NCI-H226 (cell line): Measurements from ENCODE around the gene SPATA31D4.

ENCODE experiments used
- DNase-seq: peaks from one replicate; pipeline ENCODE4 v3.0.0-alpha.2; 2015

The SPATA31D4 gene

DNA sequence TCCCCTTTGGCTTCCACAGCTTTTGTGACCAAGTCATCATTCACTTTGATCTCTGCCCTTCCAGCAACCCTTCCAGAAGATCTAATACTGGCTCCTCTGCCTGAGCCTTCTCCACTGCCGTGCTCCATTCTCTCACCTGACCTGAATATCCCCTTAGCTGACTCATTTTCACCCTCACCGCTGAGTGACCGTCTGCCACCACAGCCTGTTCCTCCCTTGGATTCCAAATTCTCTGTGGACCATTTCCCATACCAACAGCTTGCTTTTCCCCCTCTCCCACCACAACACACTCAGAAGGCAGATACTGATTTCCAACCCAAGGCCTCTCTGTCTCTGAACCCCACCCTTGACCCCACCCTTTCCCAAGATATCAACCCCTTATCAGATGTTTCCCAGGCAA is 39.8 kb downstream of the SPATA31D4 start:
- no peak for DNase-seq

DNA sequence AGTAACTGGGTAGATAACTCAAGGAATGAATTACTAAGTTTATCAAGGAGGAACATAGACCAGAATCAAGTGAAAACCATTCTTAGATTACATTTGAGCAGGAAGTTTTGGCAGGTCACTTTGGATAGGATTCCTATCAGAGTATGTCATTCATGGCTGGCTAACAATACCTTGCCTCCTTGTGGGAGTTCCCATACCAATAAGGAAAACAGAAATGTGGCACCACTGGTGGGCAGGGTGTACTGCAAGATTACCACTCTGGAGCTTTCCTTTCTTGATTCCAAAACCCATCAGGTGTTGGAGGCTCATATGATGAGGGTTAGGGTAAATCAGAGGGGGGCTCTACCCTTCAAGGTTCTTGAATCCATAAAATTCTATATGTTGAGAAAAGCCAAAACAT is 41.7 kb downstream of the SPATA31D4 start:
- DNase-seq, result peak; percentile 33

DNA sequence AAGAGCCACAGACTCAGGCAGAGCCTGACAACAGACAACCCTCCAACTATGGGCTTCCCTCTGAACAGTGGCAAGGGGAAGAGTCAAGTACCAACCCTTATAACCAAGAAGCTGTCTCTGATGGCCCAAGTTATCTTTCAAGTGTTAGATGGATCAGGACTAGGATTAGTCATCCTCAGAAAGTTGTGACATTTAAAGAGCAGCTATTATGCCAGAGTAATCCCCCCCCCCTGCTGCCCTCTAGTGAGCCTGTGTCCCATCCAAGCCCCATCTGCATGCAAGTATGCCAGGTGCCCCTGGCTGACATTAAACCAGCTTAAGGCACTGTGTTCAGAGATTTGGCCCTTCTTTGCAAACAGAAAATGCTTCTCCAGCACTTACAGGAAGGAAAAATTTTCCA is 43.5 kb downstream of the SPATA31D4 start:
- DNase-seq, result no peak

DNA sequence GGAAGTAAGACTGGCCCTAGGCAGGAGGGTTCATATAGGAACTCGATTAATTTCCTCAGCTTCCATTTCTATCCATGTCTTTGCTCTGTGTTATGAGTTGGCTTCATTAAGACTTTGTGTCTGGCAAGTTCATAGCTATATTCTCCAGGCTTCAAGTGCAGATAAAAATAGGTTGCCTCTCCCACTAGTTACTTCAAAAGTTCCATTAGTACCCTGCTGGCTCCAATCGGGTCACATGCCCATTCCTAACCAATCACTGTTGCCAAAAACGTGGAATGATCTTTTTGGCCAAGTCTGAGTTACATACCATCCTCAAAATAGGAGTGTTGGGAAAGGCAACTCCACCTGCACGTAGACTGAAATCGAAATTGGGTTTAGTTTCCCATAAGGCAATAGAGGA is 46.5 kb downstream of the SPATA31D4 start:
- no peak for DNase-seq

DNA sequence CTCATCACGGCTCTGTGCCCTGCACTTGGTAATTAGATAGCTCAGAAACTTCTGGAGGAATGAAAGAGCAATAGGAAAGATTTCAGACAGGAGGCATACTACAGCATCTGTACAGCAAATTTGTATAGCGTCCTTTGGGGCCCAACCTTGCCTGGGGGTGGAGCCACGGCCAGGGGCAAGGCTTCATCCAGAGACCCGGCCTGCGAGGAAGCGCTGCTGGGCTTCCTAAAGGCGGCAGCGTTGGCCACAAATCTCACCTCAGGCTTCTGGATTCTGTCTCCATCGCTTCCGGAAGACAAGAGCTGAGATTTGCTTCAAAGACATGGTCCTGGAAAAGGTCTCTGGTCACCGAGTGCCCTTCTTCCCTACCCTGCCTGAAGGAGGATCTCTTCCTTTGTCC is 48.1 kb downstream of the SPATA31D4 start:
- no peak for DNase-seq

DNA sequence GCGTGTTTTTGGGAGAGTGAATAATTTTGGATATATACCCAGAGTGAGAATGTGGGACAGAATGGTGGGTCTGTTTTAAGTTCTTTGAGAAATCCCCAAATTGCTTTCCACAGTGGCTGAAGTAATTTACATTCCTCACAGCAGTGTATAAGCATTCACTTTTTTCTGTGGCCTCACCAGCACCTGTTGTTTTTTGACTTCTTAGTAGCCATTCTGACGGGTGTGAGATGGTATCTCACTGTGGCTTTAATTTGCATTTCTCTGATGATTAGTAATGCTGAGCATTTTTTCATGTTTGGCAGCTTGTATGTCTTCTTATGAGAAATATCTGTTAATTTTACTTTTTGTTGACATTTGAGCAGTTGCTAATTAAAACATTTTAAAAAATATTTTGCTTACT is 51.0 kb downstream of the SPATA31D4 start:
- DNase-seq, result no peak

DNA sequence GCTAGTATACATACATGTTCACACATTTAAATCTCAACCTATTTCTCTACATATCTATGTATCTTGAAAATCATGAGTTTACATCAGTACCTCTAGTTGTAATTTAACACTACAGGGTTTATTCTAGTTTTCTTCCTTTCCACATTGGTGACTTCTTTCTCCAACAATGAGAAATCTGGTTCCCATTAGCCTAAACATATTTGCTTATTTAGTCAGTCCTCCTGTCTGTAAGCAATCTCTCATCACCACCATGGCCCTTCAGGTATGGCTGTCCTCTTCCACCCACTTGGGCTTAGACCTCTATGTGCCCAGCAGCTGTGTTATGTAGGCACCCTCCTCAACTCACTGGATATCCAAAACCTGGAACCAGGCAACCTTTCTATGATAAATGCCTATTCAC is 52.3 kb downstream of the SPATA31D4 start:
- no peak for DNase-seq

DNA sequence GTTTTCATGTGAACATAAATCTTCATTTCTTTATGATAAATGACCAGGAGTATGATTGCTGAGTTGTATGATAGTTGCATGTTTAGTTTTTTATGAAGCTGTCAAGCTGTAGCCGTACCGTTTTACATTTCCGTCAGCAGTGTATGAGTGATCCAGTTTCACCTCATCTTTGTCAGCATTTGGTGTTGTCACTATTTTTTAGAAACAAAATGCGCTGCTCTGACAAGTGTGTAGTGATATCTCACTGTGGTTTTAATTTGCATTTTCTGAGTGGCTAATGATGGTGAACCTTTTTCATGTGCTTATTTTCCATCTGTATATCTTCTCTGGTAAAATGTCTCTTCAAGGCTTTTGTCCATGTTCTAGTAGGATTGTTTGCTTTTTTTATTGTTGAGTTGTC is 53.7 kb downstream of the SPATA31D4 start:
- no peak for DNase-seq
